ENCODE data around the gene ATG9B.

Gene ATG9B

DNA sequence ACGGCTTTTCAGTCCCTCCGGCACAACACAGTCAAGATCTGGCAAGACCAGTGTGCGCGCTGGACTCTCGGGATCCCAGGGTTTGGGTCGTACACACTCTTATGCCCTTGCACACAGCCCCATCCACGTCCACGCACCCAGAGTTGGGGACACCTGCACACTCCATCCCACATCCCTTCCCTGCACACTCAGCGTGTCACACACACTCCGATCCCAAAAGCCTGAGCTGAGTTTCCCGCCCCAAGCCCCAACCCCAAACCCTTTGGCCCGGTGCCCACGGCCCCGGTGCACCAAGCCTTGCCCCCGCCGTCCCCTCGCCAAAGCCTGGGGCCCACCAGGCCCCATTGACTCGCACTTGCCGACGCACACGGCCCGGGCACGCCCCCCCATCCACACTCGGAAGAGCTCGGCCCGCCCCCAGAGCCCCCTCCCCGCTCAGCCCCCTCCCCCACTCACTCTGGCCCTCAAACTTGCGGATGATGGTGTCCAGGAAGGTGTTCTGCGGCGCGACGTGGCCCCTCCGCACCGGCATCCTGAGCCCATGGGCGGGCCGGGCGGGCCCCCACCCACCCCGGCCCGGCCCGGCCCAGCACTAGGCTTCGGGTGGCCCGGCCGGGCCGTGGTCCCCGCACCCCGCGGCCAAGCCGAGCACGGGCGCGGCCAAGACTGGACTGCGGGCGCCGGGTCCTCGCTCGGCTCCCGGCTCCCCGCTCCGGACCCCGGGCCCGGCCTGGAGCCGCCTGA, 46.7 kb downstream of the ATG9B start:
- DNase-seq = peak; percentile 31

DNA sequence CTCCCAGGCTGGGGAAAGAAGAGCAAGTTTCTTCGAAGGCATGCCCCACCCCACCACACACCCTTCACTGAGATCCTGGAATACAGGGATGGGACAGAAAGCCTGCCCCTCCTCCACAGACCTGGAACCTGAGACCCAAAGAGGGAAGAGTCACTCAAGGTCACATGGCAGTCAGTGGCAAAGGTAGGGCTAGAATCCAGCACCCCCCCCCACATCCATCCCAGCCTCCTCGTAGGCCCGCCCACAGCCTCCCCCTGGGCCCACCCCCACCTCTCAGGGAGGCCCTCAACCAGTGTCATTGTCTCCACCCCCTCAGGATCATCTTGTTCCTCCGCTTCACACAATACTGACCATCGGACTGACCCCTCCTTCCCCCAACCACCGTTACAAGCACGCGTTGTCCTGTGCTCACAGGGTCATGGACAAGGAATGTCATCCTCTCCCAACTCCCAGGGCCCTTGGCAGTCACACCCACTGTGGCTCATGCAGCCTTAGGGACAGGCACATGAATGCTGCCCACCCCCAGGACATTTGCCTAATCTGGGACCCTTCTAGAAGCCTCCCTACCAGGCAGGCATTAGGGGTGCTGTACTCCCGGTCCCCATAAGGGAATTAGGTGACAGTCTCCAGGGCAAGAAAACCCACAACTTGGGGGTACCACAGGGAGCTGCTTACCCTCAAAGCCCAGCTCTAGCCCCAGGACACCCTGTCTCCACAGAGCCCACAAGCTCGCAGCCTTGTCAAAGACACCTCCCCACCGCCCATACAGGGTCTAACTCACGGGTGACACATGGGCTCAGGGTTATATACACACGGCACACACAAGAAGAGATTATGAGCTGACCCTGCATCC, 47.5 kb downstream of the ATG9B start:
- peak; percentile 35 for DNase-seq

DNA sequence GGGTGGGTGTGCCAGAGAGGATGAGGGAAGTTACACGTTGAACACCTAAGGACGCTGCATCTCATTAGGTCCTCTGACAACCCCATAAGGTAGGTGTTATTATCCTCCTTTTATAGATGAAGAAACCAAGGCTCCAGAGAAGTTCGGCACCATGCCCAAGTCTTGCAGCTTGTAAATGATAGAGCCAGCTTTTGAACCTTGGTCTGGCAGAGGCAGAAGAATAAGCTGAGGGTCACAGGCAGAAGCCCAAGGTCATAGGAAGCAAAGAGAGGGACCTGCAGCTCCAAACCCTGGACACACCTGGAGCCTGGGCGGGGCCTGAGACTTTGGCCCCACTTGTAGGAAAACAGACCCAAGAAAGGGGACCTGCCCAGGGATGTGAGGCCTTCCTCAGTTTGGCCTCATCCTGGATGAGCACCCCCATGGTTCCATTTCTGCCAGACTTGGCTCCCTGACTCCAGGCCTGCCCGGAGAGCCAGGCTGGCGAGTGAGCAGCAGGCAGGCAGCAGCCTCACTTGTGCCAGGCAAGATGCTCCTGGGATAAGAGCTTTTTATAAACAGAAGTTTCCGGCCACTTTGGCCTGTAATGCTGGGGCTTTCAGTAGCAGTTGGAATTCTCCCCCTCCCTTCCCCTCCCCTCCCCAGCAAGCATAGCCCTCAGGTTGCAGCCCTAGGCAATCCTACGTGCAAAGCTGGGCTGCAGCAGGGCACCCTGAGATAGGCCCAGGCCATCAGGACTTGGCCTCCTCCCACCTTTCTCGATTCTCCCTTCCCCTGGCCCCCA, 48.6 kb downstream of the ATG9B start:
- DNase-seq = no peak

DNA sequence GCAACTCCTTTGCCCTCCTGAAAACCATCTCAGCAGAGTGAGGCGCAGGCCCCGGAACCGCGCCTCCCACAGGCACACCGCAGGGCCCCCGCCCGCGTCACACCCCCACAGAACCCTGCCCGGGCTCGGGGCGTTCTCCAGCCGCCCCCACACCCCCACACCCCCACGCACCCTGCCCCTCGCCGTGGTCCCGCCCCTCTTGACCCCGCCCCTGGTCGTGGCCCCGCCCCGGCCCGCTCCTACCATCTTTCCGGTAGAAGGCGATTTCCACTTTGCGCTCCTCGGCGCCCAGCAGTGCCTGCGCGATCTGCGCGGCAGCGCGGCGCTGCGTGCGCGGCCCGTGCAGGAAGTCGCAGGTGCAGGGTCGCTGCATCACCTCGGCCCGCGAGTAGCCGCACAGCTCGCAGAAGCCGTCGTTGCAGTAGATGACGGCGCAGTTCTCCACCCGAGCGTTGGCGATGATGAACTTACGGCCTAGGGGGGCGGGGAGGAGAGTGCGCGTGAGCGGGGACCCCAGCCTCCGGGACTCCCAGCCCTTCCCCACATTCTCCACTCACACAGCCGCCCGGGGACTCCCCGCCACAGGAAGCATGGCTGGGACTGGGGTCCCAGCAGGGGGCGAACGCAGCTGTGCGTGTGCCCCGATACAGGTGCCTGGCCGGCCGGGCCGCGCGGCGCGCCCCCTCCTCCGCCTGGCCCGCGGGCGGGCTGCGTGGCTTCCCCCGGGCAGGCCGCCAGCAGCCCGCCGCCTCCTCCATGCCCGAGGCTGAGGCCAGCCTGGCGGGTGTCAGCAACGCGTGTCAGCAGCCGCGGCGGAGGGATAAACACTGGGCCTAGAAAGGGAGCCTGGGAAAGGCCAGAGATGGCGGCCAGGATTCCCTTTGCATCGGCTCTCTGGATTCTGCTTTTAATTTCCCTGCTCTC, 49.6 kb downstream of the ATG9B start:
- no peak for DNase-seq

DNA sequence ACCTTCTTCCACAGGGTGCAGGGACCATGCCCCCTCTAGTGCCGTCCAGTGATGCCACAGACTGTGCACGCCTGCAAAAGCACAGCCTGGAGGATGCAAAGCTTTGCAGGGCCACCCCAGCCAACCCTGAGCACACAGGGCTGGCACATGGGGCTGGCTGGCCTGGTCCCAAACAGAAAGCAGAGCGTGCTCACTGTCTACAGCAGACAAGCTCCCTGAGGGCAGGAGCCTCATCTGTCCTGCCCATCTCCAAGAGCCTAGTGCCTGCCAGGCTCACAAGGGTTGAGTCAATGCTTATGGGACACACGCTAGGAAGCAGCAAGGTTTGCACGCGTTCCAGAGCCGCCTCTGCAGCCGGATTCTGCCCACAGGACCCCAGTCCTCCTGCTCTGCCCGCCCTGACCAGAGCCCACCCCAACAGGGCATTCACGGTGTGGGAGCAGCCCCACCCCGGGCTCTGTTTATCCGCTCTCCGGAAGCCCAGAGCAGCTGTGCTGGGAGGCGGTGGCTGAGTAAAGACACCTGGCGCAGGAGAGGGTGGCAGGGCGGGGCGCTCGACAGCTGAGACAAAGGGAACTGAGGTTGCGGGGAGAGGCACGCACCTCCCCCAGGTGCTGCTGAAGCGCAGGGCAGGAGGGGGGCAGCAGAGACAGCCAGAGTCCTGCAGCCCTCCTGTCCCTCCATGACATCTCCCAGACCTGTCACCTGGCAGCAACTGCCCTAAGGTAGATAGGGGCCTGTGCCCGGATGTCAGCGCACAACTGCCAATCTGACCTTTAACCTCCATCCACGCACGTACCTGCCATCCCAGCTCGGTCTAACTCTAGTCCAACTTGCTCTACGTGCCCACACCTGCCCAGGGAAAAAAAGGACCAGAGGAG, 50.5 kb downstream of the ATG9B start:
- peak; percentile 16 for DNase-seq

DNA sequence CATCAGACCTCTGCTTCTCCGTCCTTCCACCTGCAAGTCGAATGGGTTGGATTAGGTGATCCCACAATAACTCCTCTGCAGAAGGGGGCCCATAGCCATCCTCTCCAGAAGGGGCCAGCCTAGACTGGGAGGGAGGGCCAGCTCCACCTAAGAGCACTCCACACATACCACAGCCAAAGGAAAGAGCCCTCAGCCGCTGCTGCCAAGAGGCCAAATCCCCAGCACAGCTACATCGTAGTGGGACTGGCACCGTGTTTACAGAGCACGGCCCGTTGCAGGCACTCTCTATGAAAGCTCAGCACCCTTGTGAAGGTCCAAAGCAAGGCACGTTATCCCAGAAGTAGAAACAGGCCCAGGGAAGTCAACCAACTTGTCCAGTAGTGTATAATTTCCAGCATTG, 51.6 kb downstream of the ATG9B start:
- no peak for DNase-seq

DNA sequence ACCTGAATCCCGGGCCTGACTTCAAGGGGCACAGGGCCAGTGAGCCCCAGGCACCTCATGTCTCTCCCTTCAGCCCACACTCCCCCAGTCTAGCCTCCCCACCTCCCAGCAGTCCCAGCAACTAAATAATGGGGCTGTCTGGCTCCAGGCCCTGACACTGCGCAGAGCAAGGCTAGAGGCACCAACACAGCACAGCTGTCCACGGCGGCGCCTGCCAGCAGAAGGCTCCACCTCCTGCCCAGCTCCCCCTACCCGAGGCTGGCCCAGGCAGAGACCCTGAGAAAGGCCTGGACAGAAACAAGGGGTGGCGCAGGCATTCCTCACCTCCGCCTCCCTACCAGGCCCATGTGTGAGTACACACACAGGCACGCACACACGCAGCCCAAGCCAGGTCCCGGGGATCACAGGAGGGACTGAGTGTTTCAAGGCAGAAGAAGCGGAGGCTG, 52.2 kb downstream of the ATG9B start:
- peak; percentile 92 for DNase-seq

DNA sequence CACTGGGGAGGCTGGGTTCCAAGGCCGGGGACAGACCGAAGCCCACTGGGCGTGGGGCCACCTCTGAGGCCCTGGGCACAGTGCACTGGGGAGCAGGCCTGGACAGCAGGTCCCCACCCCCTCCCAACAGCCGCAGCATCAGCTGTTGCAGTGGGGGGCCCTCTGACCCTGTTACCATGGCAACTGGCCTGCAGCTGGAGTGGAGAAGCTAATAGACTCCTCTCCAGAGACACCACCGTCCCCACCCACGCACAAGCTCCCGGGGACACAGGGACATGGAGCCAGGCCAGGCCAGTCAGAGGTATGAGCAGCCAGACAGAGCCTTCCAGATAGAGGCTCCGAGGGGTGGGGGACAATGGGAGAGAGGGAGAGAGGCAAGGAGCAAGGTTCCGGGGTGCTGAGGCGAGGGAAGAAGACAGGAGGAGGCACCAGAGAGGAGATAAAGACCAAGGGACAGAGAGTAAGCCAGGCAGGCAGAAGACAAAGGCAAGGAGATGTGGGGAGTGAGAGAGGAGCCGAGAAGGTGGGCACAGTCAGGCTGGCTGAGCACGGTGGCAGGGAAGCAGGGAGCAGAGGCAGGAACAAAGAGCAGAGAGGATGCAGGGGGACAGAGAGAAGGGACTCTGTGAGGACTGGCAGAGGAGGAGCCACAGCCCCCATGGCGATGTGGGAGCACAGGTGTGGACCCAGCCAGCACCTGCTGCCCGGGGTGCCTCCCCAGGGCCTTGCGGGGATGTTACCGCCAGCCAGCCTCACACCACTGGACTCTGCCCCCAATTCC, 52.9 kb downstream of the ATG9B start:
- DNase-seq = peak; percentile 24

DNA sequence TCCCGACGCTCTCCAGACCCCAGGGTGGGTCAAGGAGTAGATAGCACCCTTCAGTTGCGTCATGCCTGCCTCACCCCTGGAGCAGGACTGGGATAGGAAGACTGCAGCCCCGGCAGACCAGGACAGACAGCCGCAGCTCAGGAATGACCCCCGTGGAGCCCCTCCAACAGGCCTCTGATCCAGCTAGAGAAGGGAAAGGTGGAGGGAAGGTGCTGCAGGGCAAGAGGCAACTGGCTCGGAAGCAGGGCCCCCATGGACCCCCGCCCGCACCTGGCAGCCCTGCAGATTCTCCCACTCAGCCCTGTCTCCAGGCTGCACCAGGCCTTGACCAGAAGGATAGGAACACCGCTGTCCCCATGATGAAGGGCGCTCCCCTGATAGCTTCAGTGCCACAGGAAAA, 53.9 kb downstream of the ATG9B start:
- DNase-seq = no peak

DNA sequence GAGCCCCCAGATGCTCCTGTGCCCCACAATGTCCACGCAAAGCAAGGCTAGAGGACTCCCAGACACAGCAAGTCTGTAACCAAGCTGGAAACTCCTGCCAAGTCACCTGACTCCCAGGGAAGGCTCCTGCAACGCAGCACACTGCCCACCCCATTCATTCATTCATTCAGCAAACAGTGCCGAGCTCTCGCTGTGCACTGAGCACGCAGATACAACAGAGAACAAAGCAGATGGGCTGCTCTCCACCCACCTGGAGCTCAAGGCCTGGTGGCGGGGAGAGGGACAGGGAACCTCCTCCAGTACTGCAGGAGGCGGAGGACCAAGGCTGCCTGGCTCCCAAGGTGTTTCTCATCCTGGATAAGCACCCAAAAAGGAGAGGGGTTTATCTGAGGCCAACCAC, 54.8 kb downstream of the ATG9B start:
- peak; percentile 80 for DNase-seq

DNA sequence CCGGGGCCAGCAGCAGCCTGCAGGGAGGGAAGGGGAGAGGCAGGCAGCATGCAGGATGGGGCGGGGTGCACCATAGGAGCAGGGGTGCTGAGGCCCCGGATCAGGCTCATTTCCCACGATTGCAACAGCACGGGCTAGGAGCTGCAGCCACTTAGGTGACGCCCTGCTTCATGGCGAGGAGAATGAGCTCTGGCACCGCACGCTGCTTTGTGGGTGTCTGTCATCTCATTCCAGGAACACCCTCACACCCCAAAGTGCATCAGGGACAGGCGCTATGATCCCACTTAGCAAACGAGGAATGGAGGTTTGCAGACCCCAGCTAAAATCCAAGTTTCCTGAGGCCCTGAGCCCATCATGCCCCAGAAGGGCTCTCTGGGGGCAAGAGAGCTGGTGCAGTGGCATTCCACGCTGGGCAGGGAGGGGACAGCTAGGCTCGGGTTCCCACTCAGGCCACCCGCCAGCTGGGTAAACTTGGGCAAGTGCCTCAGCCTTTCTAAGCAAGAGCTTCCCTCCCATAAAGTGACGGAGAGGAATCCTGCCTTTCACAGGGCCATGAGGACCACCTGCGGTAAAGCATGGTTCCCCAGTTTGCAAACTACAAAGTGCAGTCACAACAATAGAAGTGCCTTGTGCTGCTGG, 55.4 kb downstream of the ATG9B start:
- no peak for DNase-seq

DNA sequence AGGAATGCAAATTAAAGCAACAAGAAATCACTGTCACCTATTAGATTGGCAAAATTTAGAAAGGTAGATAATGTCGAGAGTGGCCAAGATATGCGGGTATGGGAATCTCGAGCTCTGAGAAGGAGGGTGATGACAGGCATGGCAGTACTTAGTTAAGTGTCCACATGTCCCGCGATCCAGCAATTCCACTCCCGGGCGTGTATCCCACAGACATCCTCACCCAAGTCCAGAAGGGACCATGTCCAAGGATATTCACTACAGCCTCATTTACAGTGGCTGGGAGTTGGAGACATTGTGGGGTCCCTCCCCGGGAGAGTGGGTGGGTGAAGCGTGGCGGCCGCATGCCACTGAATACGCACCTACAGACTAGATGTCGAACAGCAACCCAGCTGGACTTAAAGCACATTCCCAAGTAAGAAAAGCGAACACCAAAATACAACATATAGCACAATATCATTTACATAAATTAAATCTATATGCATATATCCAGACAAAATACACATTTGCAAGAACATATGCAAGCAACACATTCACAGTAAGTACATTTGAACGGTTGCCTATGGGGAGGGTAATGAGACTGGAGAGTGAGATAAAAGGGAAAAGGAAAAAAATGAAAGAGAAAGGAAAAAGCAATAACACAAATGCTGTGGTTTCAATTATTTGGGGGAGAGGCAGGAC, 56.1 kb downstream of the ATG9B start:
- no peak for DNase-seq

DNA sequence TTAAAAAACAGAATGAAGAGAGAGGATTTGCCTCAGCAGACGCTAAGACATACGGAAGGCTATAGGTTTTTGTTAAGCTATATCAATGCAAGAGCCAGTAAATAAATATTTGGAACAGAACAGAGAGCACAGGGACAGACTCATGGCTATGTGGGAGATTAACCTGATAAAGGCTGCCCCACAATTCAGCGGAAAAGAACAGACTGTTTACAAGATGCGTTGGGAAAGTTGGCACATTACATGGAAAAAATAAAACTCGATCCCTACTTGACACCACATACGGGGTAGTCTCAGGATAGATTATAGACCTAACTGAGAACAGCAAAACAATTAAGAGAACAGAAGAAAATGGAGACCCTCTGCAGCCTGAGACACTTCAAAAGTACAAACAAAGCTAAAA, 56.9 kb downstream of the ATG9B start:
- no peak for DNase-seq

DNA sequence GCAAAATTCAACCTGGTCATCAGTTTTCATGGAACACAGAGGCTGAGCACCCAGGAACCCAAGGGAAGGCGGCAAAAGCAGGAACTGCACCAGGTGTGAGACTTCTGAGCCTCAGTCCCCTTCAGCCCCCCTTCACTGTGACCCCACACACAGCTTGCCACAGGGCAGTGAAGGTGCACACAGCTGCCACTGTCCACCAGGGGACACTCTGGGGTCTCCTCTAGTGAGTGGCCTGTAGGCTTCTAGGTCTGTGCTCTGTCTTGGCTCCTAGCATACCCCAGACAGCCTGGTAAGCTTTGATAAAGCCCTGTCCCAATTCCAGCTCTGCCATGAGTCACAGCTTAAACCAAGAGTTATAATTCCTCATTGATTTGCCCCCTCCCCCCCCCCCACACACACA, 58.3 kb downstream of the ATG9B start:
- peak; percentile 23 for DNase-seq

DNA sequence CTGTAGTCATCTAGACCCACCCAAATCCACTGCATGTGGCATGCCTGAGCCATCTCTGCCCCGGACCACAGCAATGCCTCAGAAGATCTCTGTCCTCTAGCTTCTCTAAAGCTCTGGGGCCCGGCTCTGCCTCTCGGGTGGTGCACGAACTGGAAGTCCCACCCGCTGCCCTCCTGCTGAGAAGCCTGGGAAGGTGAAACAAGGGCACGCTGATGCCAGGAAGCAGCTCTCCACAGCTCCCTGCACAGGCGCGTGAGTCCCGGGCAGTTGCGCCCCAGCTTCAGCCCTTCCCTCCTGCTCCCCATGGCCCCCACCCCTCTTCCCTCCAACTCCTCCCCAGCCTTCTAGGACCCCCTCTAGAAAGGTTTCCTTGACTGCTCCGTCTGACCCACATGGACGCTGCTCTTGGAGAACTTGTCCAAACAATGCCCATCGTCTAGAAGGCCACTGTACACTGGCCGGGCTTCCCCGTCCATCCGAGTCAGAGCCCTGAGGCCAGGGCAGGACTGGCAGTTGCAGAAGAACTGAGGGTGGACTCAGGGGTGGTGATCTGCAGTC, 58.9 kb downstream of the ATG9B start:
- no peak for DNase-seq

All from NCI-H1694 (cell line).